NCI-H1436 treated with DMSO at 0.1 percent for 48 hours (cell line): ENCODE data around the gene BTBD16.

Experiments
- DNase-seq: peaks from one replicate; lab custom pipeline; 2025; lab: John Stamatoyannopoulos, UW

BTBD16 gene

DNA sequence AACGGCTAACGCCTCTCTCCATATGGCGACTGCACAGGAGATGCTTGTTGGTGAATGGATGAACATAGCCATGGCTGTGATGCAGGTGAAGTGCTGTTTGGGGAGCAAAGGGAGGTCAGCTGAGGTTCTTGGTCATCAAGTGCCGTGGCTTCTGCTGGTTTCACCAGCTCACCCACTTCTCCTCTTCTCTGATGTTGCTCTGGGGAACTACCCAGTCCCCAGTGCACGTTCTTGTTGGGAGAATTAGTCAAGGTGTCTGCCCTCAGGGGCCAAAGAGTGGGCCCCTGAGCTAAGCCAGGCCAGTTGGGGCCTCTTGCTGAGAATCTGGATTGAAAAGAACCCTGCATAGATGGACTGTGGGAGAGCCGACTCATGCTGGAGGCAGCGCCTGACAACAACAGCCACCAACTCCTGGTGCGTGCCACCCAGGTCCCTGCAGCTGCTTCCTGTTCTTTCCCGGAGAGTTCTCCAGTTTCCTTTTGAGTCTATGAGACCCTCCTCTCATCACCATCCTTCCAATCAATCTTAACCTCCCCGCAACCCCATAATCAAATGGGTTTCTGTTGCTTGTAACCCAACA, 3.0 kb downstream of the BTBD16 start:
- DNase-seq: no peak

GRCh38 chr10:122276611-122277208, 5.6 kb downstream of the BTBD16 start:
- DNase-seq: no peak

- DNase-seq: no peak
These were observed 6.5 kb downstream of the BTBD16 start for GRCh38 chr10:122277526-122278136.

DNA sequence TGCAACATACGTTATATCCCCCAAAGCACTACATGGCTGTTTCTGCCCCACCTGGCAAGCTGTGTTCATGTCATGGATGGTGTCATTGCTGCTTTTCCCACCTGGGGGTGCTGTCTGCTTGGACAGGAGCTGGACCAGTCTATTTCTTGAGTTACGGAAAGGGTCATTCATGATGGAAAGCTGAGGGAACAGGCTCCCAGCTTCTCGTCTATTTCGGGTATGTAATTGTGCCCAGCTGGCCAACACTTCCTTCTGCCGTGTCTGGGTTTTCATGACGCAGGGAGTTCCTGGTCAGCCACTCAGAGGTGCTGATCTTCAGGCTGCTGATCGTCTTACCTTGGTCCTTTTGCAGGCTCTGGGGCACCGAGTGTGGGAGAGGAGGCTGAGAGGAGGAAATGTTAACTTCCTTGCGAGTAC, 8.6 kb downstream of the BTBD16 start:
- DNase-seq: no peak

GRCh38 chr10:122280156-122280555, 9.1 kb downstream of the BTBD16 start:
- DNase-seq: no peak

GRCh38 chr10:122281018-122281626, 10.0 kb downstream of the BTBD16 start:
- DNase-seq: no peak

DNA sequence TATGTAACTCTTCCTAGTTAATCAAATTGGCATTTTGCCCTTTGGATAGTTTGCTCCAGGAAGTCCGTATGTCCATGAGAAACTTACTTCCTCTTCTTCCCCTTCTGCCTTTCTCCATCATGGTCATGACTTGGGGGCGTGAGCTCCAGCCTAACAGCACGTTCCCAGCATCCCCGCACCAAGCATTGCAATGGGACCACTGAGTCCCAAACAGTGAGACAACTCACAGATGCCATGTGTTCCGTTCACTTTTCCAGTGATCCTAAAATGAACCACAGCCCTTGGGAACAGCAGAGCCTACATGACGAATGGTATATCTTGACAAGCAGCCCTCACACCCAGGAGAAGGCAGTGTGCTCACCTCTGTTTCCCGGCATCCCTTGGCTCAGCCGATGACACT, 10.7 kb downstream of the BTBD16 start:
- no peak for DNase-seq

- DNase-seq: no peak
These were observed 11.2 kb downstream of the BTBD16 start for GRCh38 chr10:122282253-122282671.

DNA sequence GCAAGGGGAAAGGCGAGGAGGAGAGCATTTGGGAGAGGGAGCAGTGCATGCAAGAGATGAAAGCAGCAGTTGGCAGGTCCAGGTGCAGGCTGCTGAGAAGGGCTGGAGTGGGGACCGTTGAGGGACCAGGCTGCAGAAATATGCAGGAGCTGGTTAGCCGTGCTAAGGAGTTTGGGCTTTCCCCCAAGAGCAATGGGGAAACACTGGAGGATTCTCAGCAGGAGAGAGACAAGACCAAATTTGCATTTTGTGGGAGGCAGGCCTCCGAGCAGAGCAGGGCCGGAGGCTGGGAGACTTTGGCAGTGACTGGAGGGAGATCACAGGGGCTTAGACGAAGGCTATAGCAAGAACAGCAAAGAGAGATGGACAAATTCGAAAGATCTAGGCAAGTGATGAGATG, 11.8 kb downstream of the BTBD16 start:
- no peak for DNase-seq

DNA sequence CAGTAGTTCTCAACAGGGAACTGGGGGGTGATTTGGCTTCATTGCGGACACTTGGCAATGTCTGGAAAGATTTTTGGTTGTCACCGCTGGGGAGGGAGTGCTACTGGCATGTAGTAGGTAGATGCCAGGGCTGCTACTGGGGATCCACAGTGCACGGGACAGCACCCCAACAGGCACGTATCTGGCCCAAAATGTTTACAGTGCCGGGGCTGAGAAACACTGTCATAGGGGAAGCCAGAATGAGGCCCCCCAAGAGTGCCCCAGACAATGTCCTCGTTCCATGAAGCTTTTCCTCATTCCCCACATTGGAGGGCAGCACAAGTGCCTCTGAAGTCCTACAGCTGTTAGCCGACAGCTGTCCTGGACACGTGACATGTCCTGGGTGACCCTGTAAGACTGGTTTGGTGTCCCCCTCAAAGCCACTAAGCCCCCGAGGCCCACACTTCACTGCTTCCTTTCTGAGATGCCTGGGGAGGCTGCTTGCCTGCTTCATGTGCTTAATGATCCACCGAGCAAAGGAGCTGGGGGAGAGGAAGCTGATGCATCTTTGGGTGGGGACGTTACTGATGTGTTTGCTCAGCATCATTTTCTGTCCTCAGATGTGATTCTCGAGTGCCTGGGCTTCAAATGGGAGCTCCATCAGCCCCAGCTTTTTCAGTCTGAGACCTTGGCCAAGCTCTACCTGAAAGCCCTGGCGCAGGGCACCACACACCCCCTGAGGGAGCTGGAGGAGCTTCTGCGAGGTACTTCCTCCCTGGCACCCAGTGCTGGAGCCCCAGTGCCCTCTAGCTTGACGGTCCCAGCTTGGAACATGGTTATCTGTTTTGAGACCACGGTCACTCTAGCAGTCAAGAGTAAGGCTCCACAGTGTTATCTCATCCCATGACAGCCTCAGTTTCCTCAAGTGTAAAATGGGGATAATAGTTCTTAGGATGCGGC, 14.7 kb downstream of the BTBD16 start:
- DNase-seq: no peak

GRCh38 chr10:122286867-122287266, 15.8 kb downstream of the BTBD16 start:
- no peak for DNase-seq

GRCh38 chr10:122287570-122287969, 16.5 kb downstream of the BTBD16 start:
- DNase-seq: no peak

DNA sequence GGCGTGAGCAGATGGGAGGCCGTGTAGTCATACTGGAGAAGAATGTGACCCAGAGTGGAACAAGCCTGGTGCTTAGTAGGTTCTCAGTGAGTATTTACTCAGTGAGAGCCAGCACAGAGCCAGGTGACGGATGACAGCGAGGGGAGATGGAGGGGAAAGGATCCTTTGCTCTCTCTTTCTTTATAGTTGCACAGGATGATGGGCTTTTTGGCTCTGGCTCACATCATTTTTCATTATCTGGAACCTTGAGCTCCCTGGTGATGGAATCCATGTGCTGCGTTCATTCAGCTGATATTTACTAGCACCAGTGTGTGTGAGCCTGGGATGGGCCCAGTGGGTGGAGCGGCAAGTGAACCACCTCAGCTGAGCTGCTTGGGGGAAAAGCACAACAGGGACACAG, 17.2 kb downstream of the BTBD16 start:
- DNase-seq: no peak

DNA sequence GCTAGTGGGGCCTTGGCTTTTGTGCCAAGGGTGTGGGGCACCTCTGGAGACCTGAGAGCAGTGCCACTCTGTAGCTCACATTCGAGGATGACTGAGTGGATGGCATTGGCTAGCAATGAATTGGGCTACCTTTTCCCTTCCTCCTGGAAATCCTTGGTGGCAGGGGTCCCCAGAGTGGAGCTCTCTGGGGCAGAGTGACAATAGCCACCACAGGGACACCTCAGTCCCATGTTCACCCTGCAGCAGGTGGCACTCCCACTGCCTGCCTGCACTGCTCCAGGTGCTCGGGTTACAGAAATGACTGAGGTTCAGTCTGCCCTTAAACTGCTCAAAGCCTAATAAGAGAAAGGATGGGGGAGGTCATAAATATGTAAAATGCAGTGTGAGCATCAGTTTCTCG, 17.8 kb downstream of the BTBD16 start:
- no peak for DNase-seq

DNA sequence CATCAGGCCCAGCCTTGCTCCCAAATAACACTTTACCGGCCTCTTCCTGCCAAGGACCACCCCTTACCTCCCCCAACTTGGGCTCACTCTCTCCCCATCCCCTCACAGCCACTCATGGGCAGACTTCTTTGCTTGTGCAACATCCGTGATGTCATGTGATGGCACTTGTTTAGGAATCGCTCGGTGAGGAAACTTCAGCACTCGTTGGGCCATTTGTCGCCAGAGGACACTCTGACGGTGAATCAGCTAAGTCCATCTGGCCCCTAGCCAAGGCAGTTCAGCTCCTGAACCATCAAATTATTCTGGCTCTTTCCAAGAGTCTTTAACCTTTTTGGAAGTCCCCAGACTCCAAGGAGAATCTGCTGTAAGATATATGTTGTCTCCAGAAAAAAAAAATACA, 19.2 kb downstream of the BTBD16 start:
- no peak for DNase-seq

- DNase-seq: no peak
These were observed 19.9 kb downstream of the BTBD16 start for GRCh38 chr10:122290833-122291532.

GRCh38 chr10:122291739-122292138, 20.6 kb downstream of the BTBD16 start:
- no peak for DNase-seq

DNA sequence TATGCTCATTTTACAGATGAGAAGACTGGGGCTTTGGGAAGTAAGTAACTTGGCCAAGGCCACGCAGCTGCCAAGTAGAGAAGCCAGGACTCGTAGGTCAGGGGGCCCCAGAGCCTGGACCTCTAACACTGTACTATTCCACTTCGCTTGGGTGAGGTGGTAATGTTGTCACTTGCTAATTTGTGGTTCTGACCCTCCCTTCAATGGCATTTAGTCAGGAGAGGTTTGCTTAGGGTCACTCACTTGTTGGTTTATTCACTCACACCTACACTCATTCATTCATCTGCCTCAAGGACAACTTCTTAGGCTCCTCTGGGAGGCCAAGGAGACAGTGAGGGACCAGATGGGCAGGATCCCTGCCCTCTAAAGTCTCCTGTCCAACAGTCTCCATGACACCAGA, 21.3 kb downstream of the BTBD16 start:
- no peak for DNase-seq

DNA sequence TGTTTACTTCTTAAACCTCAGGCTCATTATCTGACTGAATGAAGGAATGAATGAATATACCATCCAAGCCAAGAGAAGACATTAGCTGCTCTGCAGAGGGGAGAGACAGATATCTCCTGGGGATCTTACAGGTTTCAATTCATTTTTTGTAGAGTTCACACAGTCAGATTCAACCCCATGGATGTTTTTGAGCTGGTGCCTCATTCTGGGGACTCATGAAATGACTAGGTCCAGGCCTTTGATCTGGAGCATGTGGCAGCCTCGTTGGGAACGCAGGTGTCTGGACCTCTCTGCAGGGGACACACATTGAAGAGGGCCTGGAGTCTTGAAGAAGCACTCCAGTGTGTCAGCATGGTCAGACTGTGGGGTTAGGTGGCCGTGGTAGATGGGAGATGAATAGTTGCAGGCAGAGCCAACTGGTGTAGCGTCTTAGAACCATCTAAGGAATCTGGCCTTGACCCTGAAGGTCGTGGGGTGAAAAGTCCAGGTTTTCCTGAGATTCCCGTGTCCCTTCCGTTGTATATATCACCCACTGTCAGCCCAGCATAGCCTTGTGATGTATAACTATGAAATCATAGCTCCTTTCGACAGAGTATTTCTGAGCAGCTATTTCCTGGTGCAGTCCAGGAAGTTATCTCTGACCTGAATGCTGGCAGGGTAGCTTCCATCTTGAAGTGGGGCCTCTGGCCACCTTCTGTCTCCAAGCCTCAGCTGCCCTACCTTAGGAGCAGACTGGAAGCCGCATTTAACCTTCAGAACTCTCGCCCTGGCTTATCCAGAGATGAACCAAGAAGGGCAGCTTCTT, 22.3 kb downstream of the BTBD16 start:
- DNase-seq: no peak

- DNase-seq: no peak
These were observed 22.9 kb downstream of the BTBD16 start for GRCh38 chr10:122293961-122294380.
